Bone marrow (tissue), 2 donors: ENCODE measurements around the gene KDM4B.
A peak's percentile ranks its signal among the peaks of the same experiment; 100 is the strongest.
"Not testable (repeated sequence)": the region's sequence is repeated elsewhere in the genome, so short reads cannot be mapped to it uniquely, and the experiment has no call there.

Experiments used
- DNase-seq, 2 donors: peaks; one replicate each; lab custom pipeline; 2025; lab: John Stamatoyannopoulos, UW

Gene KDM4B

GRCh38 chr19:4967738-4968461 is 1.0 kb upstream of the KDM4B start:
- no peak for DNase-seq

DNA sequence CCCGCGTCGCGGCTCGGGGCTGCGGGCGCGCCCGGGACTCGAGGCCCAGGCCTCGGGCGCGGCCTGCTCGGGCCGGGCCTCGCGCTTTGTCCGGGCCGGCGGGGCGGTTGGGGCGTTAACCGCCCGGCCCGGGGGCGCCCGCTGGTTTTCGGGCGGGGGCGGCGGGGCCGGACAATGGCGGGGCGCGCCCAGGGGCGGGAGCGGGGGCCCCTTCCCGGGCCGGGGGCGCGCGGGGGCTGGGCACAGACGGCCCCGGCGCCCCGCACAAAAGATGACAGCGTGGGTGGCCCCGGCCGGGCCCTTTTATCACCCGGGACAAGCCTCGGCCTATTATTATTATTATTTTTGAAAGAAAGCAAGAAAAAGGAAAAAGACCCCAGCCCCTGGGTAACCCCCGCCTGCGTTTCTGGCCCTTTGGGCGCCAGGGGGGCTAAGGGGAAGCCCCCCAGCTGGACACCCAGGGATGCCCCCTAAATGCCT is 419 bp downstream of the KDM4B start:
- no peak for DNase-seq

DNA sequence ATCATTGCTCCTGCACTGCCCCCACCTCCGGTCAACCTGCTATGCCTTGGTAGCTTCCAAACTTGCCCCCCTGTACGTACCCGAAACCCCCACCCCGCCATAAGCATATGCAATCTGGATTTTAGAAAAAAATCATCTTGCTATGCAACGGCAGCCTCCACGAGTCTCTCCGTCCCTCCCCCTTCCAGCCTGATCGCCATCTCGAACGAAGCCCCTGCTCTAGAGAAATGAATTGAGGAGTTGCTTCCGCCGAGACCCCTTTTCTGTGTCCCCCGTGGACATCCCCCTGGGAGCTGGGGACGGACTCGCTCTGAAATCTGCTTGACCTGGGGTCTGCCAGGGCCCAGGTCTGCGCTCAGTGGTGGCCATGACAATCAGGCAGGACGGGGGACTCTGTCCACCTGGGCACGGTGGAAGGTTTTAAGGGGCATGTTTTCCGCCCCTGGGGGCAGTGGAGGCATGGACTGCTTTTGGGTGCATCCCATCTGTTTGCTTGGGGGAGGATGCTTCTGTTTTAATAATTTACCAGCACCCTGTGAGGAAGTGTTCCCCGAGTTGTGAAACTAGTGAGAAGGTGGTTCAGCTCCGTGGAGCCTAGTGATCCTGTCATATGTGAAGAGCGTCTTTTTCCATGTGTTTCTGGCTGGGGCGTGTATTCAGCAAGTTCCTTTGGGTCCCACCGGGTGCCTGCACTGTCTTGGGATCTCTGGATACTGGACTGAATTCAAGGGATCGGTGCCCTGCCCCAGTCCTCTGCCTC is 1.0 kb downstream of the KDM4B start:
- no peak for DNase-seq

- DNase-seq, result no peak
These were observed 1.9 kb downstream of the KDM4B start for GRCh38 chr19:4970558-4971423.

DNA sequence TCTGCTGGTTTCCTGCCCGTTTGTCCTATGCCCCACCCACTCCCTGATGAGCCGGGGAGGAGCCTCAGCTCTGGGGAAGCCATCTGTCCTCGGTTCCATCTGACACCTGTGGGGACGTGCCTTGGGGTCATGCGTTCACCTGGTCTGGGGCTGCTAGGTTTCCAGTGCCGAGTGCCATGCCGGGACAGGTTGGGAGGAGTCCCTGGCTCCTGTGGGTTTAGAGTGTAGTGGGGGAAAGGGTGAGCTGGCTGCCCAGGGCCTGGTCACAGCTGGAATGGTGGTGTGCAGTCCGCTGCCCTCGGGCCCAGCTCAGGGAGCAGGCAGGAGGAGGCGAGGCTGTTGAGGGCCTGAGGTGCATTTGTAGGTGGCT is 2.5 kb downstream of the KDM4B start:
- DNase-seq, result no peak

DNA sequence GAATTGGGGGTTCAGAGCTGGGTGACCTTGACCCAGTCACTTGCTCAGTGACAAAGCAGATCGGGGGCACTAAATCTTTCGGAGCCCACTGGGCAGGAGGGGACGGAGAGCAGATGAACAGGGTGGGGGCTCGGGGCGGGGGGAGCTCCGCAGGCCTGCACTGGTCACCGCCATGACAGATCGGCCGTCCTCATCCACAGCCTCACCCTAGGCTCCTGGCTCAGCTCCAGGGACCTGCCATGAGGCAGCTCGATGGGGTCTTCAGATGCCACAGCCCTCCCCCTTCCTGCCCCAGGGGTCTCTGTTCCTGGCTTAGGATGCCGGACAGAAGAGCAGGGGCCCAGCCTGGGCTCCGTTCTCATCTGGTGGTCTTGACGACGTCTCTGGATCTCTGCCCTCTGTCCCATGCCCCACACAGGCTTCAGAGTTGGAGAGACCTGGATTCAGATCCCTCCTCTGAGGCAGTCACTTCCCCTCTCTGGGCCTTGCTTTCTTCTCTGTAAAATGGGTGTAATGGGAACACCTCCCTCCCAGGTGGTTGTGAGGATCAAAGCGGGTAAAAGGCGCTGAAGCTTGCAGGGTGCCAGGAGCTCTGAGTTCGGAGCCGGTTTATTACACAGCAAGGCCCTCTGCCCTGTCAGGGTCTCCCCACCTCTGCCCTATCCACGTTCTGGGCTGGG is 3.0 kb downstream of the KDM4B start:
- no peak for DNase-seq

DNA sequence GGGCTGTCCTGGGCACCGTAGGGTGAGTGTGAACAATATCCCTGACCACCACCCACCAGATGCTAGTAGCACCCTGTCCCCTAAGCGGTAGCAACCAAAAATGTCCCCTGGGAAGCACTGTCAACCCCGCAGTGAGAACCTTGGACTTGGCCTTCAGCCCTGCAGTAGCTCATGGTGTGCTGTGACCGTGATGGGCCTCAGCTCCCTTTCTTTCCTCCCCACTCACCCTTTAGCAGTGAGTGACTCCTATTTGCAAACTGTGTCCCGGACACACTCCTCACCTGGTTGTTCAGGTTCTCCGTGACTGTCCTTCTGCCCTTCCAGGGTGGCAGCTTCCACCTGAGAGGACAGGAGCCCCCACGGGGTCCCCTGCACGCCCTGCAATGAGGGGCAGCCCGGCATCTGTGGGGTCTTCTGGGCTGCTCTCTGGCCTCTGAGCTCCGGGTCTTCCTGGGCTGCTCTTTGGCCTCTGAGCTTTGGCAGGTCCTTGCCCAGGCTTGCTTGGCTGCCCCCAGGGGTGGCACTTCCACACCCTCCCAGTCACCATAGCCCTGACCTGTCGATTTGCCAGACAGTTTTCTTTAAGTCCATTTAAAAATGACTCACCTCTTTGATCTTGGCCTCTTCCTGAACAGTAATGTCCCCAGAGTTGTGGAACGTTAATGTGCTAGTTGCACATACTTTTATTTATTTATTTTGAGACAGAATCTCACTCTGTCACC is 3.8 kb downstream of the KDM4B start:
- no peak for DNase-seq

DNA sequence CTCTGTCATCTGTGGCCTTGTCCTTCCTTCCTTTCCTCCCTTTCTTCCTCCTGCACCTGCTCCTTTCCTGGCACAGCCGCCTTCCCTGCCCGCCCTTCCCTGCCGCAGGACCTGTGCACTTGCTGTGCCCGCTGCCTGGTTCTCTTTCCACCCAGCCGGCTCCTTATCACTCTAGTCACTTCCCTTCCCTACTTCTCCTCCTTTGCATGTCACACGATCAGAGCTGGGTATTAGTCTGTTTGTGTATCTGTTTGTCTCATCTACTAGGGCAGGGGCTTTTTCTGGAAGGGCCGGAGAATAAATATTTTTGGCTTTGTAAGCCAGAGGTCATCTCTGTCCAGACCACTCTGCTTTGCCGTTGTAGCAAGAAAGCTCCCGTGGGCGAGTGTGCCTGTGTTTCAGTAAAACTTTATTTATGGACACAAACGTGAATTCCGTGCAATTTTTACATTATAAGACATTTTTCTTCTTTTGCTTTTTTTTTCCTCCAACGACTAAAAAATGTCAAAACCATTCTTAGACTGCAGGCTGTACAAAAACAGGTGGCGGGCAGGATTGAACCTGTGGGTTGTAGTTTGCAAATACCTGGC is 6.1 kb downstream of the KDM4B start:
- no peak for DNase-seq

- DNase-seq, result not testable (repeated sequence)
These were observed 6.7 kb downstream of the KDM4B start for GRCh38 chr19:4975601-4976000.

- peak; percentile 50 to 96 for DNase-seq
These were observed 7.7 kb downstream of the KDM4B start for GRCh38 chr19:4976401-4977298.

- DNase-seq, result no peak
These were observed 8.6 kb downstream of the KDM4B start for GRCh38 chr19:4977299-4978174.

- peak in 1 of 2 donors; percentile 4 for DNase-seq
These were observed 10.4 kb downstream of the KDM4B start for GRCh38 chr19:4979211-4979807.

DNA sequence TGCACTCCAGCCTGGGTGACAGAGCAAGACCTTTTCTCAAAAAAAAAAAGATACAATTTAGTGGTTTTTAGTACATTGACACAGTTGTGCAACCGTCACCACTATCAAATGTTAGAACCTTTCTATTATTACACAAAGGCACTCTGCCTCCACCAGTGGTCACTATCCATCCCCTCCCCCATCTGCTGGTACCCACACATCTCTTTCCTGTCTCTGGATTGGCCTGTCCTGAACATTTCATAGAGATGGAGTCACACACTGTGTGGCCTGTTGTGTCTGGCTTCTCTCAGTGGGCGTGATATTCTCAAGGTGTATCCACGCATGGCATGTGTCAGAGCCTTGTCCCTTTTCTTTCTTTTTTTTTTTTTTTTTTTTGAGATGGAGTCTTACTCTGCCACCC is 11.2 kb downstream of the KDM4B start:
- DNase-seq, result no peak

GRCh38 chr19:4980838-4981680 is 12.1 kb downstream of the KDM4B start:
- no peak for DNase-seq

GRCh38 chr19:4981681-4981958 is 12.7 kb downstream of the KDM4B start:
- no peak for DNase-seq

DNA sequence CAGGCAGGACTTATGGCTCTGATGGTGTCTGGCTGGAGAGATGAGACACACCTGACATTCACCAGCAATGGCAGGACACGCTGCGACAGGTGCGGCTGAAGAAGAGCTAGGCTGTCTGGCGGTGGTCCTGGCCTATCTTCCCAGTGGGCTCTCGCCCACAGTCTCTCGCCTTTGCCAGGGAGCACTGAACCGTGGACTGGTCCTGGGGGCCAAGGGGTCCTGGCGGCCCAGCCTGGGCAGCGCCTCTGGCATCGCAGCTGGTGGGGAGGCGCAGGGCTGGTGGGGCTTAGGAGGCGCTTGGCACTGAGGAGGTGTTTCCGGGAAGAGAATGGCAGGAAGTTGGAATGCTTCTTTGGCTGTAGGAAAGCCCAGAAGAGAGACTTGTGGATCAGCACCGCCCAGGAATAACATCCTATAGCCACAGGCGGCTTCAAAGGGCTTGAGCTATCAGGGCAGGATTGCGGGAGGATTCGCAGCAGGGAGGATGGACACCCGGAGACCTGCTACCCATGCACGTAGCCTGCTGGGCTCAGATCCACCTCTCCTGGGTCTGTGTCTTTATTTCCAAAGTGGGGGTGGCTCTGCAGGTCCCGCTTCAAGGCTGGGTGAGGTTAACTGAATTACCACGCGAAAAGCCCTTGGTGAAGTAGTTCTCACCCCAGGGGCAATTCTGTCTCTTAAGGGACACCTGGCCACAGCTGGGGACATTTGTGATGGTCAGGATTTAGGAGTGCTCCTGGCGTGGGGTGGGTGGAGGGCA is 14.6 kb downstream of the KDM4B start:
- DNase-seq, result no peak

- no peak for DNase-seq
These were observed 15.1 kb downstream of the KDM4B start for GRCh38 chr19:4984106-4984380.
